HAP-1 (cell line): ENCODE results near the gene PROM1.

ENCODE experiments used
- DNase-seq, 2 experiments: peaks; one replicate each; pipeline ENCODE4 v3.0.0-alpha.2; 2016 to 2020; ENCODE audit warnings: low spot score in 2 of 2
- H3K27me3 ChIP-seq: fragments of 250-450 bp; sonication (Bioruptor Pico); 2 replicates; pipeline ENCODE4 v1.5.1; 2020; ENCODE audit warnings: low read depth, mild to moderate bottlenecking, moderate library complexity
- H3K36me3 ChIP-seq: fragments of 250-450 bp; sonication (Bioruptor Pico); replicated peaks from 2 replicates; pipeline ENCODE4 v1.5.1; 2020; ENCODE audit warnings: mild to moderate bottlenecking
- H3K4me1 ChIP-seq: fragments of 250-450 bp; sonication (Bioruptor Pico); 2 replicates; pipeline ENCODE4 v1.5.1; 2020; ENCODE audit warnings: mild to moderate bottlenecking
- H3K4me3 ChIP-seq: fragments of 250-450 bp; sonication (Bioruptor Pico); 2 replicates; pipeline ENCODE4 v1.5.1; 2020; ENCODE audit warnings: mild to moderate bottlenecking, moderate library complexity
- H3K9me3 ChIP-seq: fragments of 250-450 bp; sonication (Bioruptor Pico); 2 replicates; pipeline ENCODE4 v1.5.1; 2020; ENCODE audit warnings: mild to moderate bottlenecking, moderate library complexity
- in situ Hi-C: fragments of 300-500 bp; cut with MboI; formaldehyde crosslinking; loops from 3 replicates; pipeline ENCODE4 v1.14.3; 2020; ENCODE audit warnings: low sequenced_read_pairs, inconsistent platforms, mixed read lengths

The PROM1 gene

DNA sequence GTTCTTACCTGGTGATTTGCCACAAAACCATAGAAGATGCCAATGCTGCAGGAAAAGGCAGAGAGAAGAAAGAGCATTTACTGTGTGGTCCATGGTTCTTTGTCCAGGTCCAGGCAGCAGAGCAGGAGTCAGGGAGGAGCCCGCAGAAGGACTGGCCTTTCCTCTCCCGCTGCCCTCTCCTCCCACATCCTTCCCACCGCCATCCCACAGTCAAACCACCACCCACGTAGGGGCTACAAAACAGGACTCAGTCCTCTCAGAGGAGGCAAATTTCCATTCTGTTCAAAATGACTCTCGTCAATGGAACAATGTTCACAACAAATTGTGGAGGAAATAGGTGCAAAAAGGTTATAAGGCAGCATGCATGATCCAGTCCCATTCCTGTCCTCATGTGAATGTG, 58.6 kb downstream of the PROM1 start:
- H3K9me3 ChIP-seq = no peaks in the 10 kb centered on the region
- in situ Hi-C loops = loop anchor here (10.0 to 25.0 kb wide), 2 partner anchors 137 to 180 kb away; no protein-coding TSS in a partner anchor
- peaks cover 14% of the 10 kb centered on the region; the same call in 1 of the 2 replicates for H3K27me3 ChIP-seq
- no peak for DNase-seq
- H3K4me3 ChIP-seq = no peak overlapping the region
- H3K36me3 ChIP-seq = no peaks in the 10 kb centered on the region
- H3K4me1 ChIP-seq = peaks cover 12% of the 10 kb centered on the region

DNA sequence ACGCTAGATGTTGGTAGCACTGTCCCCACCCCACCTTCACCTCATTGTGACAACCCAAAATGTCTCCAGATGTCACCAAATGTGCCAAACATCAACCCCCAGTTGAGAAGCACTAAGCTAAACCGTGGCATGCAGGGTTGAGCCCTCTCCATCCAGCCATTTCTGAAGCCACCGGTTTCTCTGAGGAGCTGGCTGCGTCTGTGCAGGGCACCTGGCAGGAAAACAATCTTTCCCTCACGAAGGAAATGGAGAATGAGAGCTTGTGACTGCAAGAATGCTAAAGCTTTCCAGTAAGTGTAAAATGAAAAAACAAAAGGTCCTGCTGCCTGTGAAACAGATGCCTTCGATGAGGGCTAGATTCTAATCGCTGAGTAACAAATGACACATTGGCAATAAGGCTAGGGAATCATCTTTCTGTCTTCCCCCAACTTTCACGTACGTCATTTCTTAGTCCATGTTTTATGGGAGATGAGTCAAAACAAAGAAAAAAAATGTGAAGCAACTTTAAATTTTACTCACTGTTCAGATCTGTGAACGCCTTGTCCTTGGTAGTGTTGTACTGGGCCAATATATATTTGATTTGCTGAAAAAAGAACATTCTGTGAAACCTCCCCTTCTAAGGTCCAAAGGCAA, 59.9 kb downstream of the PROM1 start:
- no peak for DNase-seq
- in situ Hi-C loops = loop anchor here (10.0 kb wide), 1 partner anchor 181 kb away; no protein-coding TSS in a partner anchor
- Histone ChIP-seq H3K27me3 (peaks cover 15% of the 10 kb centered on the region; the same call in 1 of the 2 replicates), H3K4me3 (no peak overlapping the region), H3K4me1 (peaks cover under 1% of the 10 kb centered on the region; the same call in 1 of the 2 replicates), H3K36me3 (no peaks in the 10 kb centered on the region), H3K9me3 (no peaks in the 10 kb centered on the region)

DNA sequence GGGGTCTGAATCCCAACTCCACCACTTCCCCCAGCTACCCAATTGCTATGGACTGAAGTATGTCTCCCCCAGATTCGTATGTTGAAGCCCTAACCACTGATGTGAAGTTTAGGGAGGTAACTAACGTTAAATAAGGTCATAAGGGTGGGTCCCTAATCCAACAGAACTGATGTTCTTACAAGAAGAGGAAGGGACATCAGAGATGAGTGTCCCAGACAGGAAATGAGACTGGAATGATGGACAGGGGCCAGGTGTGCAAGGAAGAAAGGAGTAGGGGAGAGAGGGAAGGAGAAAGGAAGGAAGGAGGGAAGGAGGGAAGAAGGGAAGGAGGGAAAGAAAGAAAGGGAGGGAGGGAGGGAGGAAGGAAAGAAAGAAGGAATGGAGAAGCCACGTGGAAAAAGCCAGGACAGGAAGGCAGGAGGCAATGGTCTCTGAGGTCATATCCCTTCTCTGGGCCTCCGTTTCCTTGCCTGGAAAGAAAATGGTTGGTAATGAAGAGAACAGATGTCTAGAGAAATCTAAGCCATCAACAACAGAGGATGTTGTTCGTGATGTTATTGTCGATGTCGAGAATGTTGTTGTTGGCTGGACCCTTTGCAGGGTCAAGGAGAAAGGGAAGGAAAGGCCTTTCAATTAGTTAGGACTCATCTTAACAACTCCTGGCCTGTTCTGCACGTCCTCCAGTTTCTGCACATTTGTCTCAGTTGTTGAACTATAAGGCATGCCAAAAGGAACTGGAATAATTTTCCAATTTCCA, 61.8 kb downstream of the PROM1 start:
- DNase-seq = no peak
- Histone ChIP-seq H3K36me3 (no peaks in the 10 kb centered on the region), H3K4me3 (no peak overlapping the region), H3K9me3 (no peaks in the 10 kb centered on the region), H3K4me1 (peaks cover under 1% of the 10 kb centered on the region; the same call in 1 of the 2 replicates), H3K27me3 (peaks cover 12% of the 10 kb centered on the region; the same call in 1 of the 2 replicates)
- in situ Hi-C loops = loop anchor here (10.0 kb wide), 1 partner anchor 183 kb away; no protein-coding TSS in a partner anchor

DNA sequence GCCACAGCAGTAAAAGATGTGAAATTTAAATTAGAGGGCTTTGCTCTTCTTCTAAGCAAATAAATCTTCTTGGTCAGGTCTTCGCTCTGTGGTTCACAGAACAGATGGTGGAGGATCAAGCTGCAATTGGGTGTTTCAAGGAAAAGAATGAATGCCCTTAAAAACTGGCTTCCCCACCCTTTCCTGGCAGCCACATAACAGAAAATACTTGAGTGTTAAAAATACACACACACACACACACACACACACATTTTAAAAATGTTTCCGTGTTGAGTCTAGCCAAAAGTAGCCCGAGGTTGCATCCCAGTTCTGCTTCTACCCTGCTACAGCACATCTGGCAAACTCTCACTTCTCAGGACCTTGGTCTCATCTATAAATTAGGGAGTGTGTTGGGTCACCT, 64.2 kb downstream of the PROM1 start:
- Histone ChIP-seq H3K9me3 (no peaks in the 10 kb centered on the region), H3K4me1 (peaks cover 6% of the 10 kb centered on the region), H3K4me3 (no peak overlapping the region), H3K27me3 (peaks cover 16% of the 10 kb centered on the region; the same call in 1 of the 2 replicates), H3K36me3 (no peaks in the 10 kb centered on the region)
- in situ Hi-C loops = loop anchor here (5.0 to 10.0 kb wide), 2 partner anchors 185 to 238 kb away; no protein-coding TSS in a partner anchor
- no peak for DNase-seq

DNA sequence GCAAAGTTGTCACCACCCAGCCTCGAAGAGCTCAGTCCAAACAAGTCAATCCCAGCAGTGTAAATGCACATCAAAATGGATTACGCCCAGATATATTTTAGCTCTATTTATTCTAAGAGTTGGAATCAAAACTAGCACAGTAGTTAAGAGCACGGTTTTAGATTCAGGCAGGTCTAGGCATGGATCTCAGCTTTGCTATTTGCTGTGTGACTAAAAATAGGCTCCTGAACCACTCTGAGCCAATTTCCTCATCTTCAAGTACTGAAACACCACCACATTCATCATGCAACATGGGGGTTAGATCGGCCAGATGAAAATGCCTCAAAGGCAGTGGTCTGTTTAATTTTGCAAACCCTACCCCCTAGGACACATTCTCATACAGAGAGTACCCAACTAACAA, 65.0 kb downstream of the PROM1 start:
- no peak for DNase-seq
- H3K27me3 ChIP-seq = peaks cover 9% of the 10 kb centered on the region; the same call in 1 of the 2 replicates
- H3K4me3 ChIP-seq = no peak overlapping the region
- no peaks in the 10 kb centered on the region for H3K9me3 ChIP-seq
- no peaks in the 10 kb centered on the region for H3K36me3 ChIP-seq
- H3K4me1 ChIP-seq = peaks cover 6% of the 10 kb centered on the region
- in situ Hi-C loops = loop anchor here (5.0 kb wide), 1 partner anchor 238 kb away; no protein-coding TSS in a partner anchor

DNA sequence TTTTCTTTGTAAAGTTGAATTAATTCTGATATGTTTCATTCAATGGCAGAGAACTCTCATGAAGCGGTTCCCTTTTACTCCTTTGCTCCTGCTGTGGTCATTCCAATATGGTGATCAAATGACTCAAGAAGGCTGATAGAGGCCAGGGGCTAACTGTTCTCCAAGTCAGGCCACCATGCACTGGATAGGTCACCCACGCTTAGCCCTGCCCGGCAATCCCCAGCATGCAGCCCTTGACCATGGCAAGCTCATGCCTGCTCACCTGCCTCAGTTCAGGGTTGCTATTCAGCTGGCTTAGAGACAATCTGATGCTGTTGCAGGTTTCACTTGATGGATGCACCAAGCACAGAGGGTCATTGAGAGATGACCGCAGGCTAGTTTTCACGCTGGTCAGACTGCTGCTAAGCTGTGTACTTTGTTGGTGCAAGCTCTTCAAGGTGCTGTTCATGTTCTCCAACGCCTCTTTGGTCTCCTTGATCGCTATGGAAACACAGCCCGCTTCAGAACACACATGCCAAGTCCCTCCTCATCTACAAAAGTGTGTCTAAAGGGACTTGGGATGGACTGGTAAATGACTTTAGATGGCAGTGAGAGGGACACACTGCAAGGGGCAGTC, 65.7 kb downstream of the PROM1 start:
- Histone ChIP-seq H3K9me3 (no peaks in the 10 kb centered on the region), H3K27me3 (peaks cover 9% of the 10 kb centered on the region; the same call in 1 of the 2 replicates), H3K4me1 (peaks cover 6% of the 10 kb centered on the region), H3K4me3 (no peak overlapping the region), H3K36me3 (no peaks in the 10 kb centered on the region)
- no peak for DNase-seq
- in situ Hi-C loops = loop anchor here (5.0 kb wide), 1 partner anchor 239 kb away; no protein-coding TSS in a partner anchor

DNA sequence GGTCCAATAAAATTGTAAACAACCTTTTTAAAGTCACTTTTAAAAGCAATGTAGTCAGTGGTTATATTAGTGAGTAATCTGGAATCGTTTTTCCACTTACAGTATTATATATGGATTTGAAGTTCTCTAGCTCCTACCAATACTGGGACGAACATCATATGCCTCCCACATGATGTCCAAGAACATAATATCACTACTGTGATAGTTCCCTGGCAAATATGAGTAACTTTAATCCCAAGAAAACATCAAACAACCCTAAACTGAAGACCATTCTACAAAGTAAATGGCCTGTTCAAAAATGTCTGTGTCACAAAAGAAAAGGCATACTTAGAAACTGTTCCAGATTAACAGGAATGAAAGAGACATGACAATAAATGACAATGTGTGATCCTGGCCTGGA, 67.3 kb downstream of the PROM1 start:
- H3K27me3 ChIP-seq = peaks cover 8% of the 10 kb centered on the region; the same call in 1 of the 2 replicates
- H3K36me3 ChIP-seq = no peaks in the 10 kb centered on the region
- in situ Hi-C loops = loop anchor here (5.0 kb wide), 1 partner anchor 241 kb away; no protein-coding TSS in a partner anchor
- no peak for DNase-seq
- H3K4me3 ChIP-seq = no peak overlapping the region
- H3K9me3 ChIP-seq = no peaks in the 10 kb centered on the region
- peaks cover 6% of the 10 kb centered on the region for H3K4me1 ChIP-seq

DNA sequence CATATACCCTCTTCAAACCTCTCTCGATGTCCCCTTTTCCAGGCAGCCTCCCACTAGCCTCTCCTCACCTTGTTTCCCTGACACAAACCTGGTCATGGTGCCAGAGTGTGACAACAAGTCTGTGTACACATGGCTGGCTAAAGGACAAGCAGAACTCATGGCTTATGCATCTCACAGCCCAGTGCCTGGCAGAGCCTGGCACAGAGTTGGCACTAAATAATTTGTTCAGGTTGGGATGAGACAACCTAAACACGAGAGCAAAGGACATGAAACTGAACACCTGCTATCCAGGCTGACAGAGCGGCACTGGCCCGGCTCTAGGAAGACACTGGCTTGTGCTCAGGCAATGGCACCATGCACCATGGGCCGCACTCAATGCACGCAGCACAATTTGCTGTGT, 72.7 kb downstream of the PROM1 start:
- no peaks in the 10 kb centered on the region for H3K27me3 ChIP-seq
- H3K4me3 ChIP-seq = no peak overlapping the region
- in situ Hi-C loops = no loop called here
- no peaks in the 10 kb centered on the region for H3K36me3 ChIP-seq
- DNase-seq = no peak
- H3K9me3 ChIP-seq = no peaks in the 10 kb centered on the region
- H3K4me1 ChIP-seq = no peaks in the 10 kb centered on the region

DNA sequence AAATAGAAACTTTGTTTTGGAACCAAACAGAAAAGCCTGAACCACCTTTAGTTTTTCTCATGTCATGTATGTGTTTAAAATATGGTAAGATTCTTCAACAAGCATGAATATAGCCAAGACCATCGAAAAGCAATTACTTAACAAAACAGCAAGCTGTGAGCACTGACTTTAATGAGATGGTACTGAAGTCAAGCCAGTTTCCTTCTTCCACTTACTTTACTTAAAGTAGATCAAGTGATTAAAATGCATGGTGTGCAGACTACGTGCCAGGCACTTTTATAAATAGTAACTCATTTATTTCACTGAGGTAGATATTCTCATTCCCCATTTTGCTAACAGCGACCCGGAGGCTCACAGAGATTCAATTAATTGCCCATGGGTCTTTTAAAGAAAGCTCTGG, 74.7 kb downstream of the PROM1 start:
- in situ Hi-C loops = loop anchor here (10.0 kb wide), 3 partner anchors 124 to 534 kb away; no protein-coding TSS in a partner anchor
- no peaks in the 10 kb centered on the region for H3K36me3 ChIP-seq
- H3K9me3 ChIP-seq = no peaks in the 10 kb centered on the region

DNA sequence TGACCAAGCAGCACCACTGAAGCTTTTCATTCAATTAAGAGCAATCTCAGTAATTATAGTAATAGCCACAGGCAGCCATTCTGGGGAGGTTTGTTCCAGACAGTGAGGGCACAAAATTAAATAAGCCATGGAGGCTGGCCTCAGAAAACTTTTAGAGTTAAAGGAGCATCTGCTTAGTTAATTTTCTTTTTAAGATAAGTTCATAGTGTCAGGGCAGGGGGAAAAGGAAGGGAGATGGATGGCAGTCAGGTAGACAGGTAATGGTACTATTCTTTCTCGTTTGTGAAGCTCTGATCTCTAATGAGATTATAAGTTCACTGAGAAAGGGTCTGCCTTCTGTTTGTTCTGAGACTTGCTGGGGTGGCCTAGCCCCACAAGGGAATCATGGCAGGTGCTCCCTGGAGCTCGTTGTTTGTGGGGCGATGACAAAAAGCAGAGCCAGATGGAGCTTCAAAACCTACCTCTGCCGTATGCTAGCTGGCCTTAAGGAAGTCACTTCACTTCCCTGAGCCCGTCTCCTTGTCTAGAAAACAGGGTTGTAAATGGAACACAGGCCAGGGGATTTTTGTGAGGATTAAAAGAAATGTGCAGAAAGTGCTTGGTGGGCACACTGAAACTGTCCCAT, 76.2 kb downstream of the PROM1 start:
- Histone ChIP-seq H3K4me3 (no peak overlapping the region), H3K36me3 (no peaks in the 10 kb centered on the region), H3K9me3 (no peaks in the 10 kb centered on the region), H3K4me1 (no peaks in the 10 kb centered on the region), H3K27me3 (peaks cover 3% of the 10 kb centered on the region; the same call in 1 of the 2 replicates)
- DNase-seq = no peak
- in situ Hi-C loops = loop anchor here (10.0 kb wide), 3 partner anchors 123 to 533 kb away; no protein-coding TSS in a partner anchor

More for the DNA sequence above, 74.7 kb downstream of the PROM1 start:
- H3K27me3 ChIP-seq = no peaks in the 10 kb centered on the region
- DNase-seq = no peak
- H3K4me1 ChIP-seq = no peaks in the 10 kb centered on the region
- H3K4me3 ChIP-seq = no peak overlapping the region

DNA sequence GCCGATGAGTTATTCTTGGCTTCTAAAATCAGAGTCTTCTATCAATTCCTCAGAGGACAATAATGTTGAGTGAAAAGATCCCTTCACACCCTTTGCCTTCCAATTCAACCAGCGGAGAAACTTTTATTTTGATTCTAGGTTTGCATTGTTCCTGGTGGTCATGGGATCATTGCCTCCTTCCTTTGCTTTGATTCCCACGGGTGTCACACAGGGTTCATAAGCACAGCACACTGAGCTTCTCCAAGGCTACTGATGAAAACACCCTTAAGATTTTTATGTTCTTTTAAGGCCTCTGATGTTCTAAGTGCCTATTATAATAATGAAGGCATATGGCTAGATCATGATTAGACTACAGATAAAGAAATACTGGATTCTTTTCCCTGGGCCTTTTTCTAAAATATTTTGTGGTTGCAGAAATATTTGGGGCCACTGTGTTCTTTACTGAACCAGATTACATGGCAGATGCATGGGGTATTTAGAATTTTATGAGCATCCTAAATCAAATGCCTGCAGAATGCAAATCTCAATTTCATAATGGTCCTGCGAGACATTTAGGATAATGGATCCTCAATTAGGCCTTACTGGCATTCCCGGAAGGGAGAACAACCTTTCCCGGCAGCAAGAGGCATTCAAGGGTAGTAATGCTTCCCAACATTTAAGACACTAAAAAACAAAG, 76.9 kb downstream of the PROM1 start:
- in situ Hi-C loops = loop anchor here (10.0 kb wide), 3 partner anchors 122 to 532 kb away; no protein-coding TSS in a partner anchor

DNA sequence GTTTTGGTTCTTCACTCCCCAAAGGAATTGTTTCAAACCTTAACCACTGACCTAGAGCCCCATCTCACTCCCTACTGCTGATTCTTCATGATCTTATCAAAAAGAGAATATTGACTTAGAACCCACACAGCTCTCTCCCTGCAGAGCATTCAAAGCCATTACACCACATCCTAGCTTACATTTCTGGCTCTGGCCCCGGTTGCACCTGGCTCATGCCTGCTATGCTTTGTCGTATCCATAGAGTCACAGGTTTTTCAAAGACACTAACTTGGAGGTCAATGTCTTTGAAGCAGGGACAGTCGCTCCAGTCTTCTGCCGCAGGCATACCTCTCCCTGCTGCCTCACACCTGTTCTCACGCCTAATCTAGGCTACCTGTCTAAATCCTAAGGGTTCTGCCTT, 78.1 kb downstream of the PROM1 start:
- H3K4me1 ChIP-seq = no peaks in the 10 kb centered on the region
- no peaks in the 10 kb centered on the region for H3K9me3 ChIP-seq
- H3K4me3 ChIP-seq = no peak overlapping the region
- in situ Hi-C loops = loop anchor here (10.0 kb wide), 3 partner anchors 121 to 531 kb away; no protein-coding TSS in a partner anchor
- H3K36me3 ChIP-seq = no peaks in the 10 kb centered on the region
- DNase-seq = no peak
- peaks cover 3% of the 10 kb centered on the region for H3K27me3 ChIP-seq

More for the DNA sequence above, 76.9 kb downstream of the PROM1 start:
- Histone ChIP-seq H3K4me1 (no peaks in the 10 kb centered on the region), H3K4me3 (no peak overlapping the region), H3K36me3 (no peaks in the 10 kb centered on the region), H3K9me3 (no peaks in the 10 kb centered on the region), H3K27me3 (peaks cover 3% of the 10 kb centered on the region)
- no peak for DNase-seq
